Endothelial cell (in vitro differentiated cells): ENCODE data around the gene NRCAM. TPM values are rescaled to one million over a fixed set of nuclear protein-coding genes. Genes with fewer than 3 reads are reported as not detected.

ENCODE experiments used
- DNase-seq: peaks from one replicate; pipeline ENCODE4 v3.0.0; 2021; ENCODE audit warnings: low spot score
- H3K27ac Mint-ChIP-seq: one replicate; pipeline ENCODE4 v1.8.0; 2021; ENCODE audit warnings: mixed read lengths, inconsistent platforms; ENCODE audit not compliant: unreplicated experiment
- H3K27me3 Mint-ChIP-seq: one replicate; pipeline ENCODE4 v1.8.0; 2021; ENCODE audit warnings: mild to moderate bottlenecking, moderate library complexity, mixed read lengths, inconsistent platforms; ENCODE audit not compliant: unreplicated experiment
- H3K36me3 Mint-ChIP-seq: one replicate; pipeline ENCODE4 v1.8.0; 2021; ENCODE audit warnings: mild to moderate bottlenecking, low read depth, mixed read lengths, inconsistent platforms; ENCODE audit not compliant: unreplicated experiment
- H3K4me1 Mint-ChIP-seq: one replicate; pipeline ENCODE4 v1.8.0; 2021; ENCODE audit warnings: mild to moderate bottlenecking, mixed read lengths, inconsistent platforms; ENCODE audit not compliant: unreplicated experiment
- H3K4me3 Mint-ChIP-seq: one replicate; pipeline ENCODE4 v1.8.0; 2021; ENCODE audit warnings: mild to moderate bottlenecking, mixed read lengths, inconsistent platforms; ENCODE audit not compliant: unreplicated experiment
- H3K9me3 Mint-ChIP-seq: one replicate; pipeline ENCODE4 v1.8.0; 2021; ENCODE audit warnings: mixed read lengths, inconsistent platforms; ENCODE audit not compliant: unreplicated experiment
- total RNA-seq: library from RNA; stranded (reverse); fragmentation: NEBNext Ultra II Directional; extraction: Animal tissue kit (Norgen Biotek cat#: 25700); gene quantifications from one replicate; pipeline ENCODE4 v1.2.1, GENCODE V29; 2021; ENCODE audit not compliant: unreplicated experiment
- TF ChIP-seq, protein P1 (sequence below): fragments of 200-600 bp; sonication (generic); IDR thresholded peaks from one replicate; pipeline ENCODE4 v1.5.0; 2021; ENCODE audit warnings: antibody characterized with exemption; ENCODE audit not compliant: unreplicated experiment

The NRCAM gene
- total RNA-seq, 1 donor from 2014 or later, result 2.2 TPM

DNA sequence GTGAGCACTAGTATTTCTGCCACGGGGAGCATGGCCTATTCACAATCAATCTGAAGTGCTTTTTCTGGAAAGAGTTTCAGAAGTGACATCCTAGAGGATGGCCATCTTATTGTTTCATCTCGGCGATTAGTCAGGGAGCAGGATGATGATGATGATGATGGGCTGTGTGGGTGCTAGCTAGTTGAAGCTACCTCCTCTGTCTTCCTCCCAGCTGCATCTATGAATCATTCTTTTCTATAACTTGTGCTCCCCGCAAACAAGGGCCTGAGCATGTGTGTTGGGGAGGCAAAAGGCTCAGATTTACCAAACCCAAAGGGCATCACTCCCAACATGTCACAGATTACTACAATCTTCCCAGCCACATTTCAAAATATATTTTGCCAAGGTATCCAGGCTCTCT, 207.4 kb downstream of the NRCAM start:
- Mint-ChIP-seq H3K4me1 (peaks cover 10% of the 10 kb centered on the region), H3K36me3 (no peaks in the 10 kb centered on the region)

DNA sequence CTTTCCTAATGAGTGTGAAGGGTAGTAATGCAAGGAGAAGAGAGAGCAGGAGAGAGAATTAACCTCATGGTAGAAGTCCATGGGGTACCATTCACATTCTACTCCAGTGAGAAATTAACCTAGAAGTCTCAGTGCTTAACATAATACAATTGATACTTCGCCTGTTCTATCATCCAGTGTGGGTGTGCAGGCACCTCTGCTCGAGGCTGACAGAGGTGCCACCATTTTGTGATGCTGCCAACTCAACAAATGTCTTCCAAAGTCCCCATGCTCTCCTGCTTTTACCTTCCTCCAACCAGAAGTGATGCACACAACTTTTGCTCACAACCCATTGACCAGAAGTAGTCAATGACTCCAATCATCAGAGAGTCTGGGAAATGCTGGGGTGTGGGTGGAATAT, 207.8 kb downstream of the NRCAM start:
- no peak overlapping the region for H3K27ac Mint-ChIP-seq
- no peak overlapping the region for H3K4me3 Mint-ChIP-seq
- no peaks in the 10 kb centered on the region for H3K36me3 Mint-ChIP-seq
- H3K4me1 Mint-ChIP-seq, result peaks cover 10% of the 10 kb centered on the region
- peaks cover 2% of the 10 kb centered on the region for H3K27me3 Mint-ChIP-seq
- no peaks in the 10 kb centered on the region for H3K9me3 Mint-ChIP-seq
- TF ChIP-seq, protein P1, sequence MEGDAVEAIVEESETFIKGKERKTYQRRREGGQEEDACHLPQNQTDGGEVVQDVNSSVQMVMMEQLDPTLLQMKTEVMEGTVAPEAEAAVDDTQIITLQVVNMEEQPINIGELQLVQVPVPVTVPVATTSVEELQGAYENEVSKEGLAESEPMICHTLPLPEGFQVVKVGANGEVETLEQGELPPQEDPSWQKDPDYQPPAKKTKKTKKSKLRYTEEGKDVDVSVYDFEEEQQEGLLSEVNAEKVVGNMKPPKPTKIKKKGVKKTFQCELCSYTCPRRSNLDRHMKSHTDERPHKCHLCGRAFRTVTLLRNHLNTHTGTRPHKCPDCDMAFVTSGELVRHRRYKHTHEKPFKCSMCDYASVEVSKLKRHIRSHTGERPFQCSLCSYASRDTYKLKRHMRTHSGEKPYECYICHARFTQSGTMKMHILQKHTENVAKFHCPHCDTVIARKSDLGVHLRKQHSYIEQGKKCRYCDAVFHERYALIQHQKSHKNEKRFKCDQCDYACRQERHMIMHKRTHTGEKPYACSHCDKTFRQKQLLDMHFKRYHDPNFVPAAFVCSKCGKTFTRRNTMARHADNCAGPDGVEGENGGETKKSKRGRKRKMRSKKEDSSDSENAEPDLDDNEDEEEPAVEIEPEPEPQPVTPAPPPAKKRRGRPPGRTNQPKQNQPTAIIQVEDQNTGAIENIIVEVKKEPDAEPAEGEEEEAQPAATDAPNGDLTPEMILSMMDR, result no peak
- no peak for DNase-seq

More for the DNA sequence above, 207.4 kb downstream of the NRCAM start:
- H3K9me3 Mint-ChIP-seq, result no peaks in the 10 kb centered on the region
- H3K27me3 Mint-ChIP-seq, result peaks cover 2% of the 10 kb centered on the region
- H3K4me3 Mint-ChIP-seq, result no peak overlapping the region
- DNase-seq, result no peak
- no peak overlapping the region for H3K27ac Mint-ChIP-seq
- TF ChIP-seq, protein P1, result no peak

DNA sequence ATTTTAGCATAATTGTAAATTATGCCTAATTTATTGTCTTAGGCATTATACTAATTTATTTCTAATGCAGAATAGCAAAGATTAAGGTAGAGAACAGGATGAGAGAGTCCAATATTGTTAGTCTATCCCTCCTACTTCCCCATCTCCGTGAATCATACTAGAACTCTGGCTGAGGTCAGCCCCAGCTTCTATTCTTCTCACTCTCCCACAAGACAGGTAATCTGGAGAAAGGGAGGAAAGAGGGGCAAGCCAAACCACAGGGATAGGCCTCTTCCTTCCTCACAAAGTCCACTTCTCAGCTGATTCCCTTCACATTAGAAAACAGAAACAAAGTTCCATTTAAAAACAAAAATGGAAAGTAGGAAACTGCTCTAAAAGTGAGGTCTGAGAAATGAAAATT, 208.6 kb downstream of the NRCAM start:
- peaks cover 10% of the 10 kb centered on the region for H3K4me1 Mint-ChIP-seq
- no peak overlapping the region for H3K27ac Mint-ChIP-seq
- H3K27me3 Mint-ChIP-seq, result peaks cover 2% of the 10 kb centered on the region
- no peak overlapping the region for H3K4me3 Mint-ChIP-seq
- DNase-seq, result no peak
- TF ChIP-seq, protein P1, result no peak
- H3K9me3 Mint-ChIP-seq, result no peaks in the 10 kb centered on the region
- no peaks in the 10 kb centered on the region for H3K36me3 Mint-ChIP-seq

DNA sequence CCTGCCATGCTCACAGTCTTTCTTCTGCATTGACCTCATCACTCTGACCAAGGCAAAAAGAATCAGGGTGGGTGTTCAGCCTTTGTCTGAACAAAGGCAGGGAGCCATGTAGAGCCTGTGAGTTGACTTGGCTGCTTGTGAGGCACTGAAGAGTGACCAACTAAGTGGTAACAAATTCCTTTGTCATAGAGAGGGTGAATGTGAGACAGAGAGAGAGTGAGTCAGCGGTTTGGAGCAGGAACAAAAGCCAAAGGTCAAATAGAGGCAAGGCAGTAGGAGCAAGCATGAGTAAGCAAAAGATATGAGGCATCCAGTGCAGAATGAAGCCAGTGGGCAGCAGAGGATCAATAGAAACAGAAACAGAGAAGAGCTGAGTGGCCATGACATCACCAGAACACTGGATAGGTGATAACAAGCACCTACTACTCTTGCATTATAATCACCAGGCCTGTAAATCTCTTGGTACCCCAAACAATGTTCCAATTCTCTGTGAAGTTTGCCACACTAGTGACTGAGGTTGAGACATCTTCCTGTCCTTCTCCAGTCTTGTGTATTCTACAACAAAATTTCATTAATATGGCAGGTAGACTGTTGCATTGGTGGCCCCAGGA, 209.9 kb downstream of the NRCAM start:
- Mint-ChIP-seq H3K36me3 (no peaks in the 10 kb centered on the region), H3K27me3 (peaks cover 2% of the 10 kb centered on the region), H3K4me1 (peaks cover 10% of the 10 kb centered on the region), H3K27ac (no peak overlapping the region), H3K4me3 (no peak overlapping the region), H3K9me3 (no peaks in the 10 kb centered on the region)
- no peak for DNase-seq
- TF ChIP-seq, protein P1, result no peak

DNA sequence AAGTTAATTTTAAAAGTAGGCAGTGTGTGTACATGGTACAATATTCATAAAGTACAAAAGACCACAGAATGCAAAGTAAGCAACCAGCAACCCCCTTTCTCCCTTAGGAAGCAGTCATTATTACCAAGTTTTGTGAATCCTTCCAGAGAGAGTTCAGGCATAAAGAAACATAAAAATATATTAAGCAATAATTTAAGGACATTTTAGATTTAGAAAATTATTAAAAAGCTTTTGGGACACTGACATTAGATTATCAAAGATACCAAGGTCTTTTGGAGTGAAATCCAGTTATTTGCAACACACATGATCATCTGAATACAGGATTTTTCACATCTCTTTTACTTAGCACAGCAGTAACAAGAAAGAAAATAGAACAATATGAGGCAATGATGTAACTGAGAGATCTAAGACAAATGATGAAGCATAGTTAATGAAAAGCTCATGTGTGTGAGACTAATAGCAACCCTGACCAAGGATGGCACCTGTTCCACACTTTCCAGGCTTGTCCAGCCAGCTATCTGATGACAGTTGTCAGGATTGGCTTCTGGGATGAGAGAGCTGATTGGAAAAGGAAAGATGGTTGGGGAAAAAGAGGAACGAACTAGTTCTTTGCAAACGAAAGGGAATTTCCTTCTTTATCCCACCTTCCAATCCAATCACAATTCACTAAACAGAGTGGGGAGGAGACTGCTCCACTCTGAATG, 210.6 kb downstream of the NRCAM start:
- no peak overlapping the region for H3K27ac Mint-ChIP-seq
- H3K4me3 Mint-ChIP-seq, result no peak overlapping the region
- TF ChIP-seq, protein P1, result no peak
- peaks cover 10% of the 10 kb centered on the region for H3K4me1 Mint-ChIP-seq
- DNase-seq, result no peak
- no peaks in the 10 kb centered on the region for H3K36me3 Mint-ChIP-seq
- peaks cover 2% of the 10 kb centered on the region for H3K27me3 Mint-ChIP-seq
- H3K9me3 Mint-ChIP-seq, result no peaks in the 10 kb centered on the region
